GM23338 (cell line): ENCODE data around the gene DNAJC15. TPM values are rescaled to one million over a fixed set of nuclear protein-coding genes. Genes with fewer than 3 reads are reported as not detected.

Experiments used
- ATAC-seq: fragments of 200-7000 bp; cut with Tn5 transposase; 3 replicates; pipeline ENCODE4 v1.9.1; 2020
- DNase-seq: peaks from one replicate; pipeline ENCODE4 v3.0.0-alpha.2; 2015; ENCODE audit warnings: low spot score
- H2AFZ ChIP-seq: fragments of 200-600 bp; sonication (generic); 2 replicates; pipeline ENCODE4 v1.8.0; 2016; ENCODE audit warnings: antibody characterized with exemption, mild to moderate bottlenecking, moderate library complexity
- H3F3A ChIP-seq: fragments of 200-600 bp; sonication (generic); replicated peaks from 2 replicates; pipeline ENCODE4 v1.8.0; 2017; ENCODE audit warnings: antibody characterized with exemption, mixed run types, low read depth
- H3K27ac ChIP-seq: fragments of 200-600 bp; sonication (generic); 2 replicates; pipeline ENCODE4 v1.6.1; 2016; ENCODE audit warnings: low read depth
- H3K27me3 ChIP-seq: fragments of 200-600 bp; sonication (generic); 2 replicates; pipeline ENCODE4 v1.8.0; 2016; ENCODE audit warnings: mild to moderate bottlenecking, mixed run types, moderate library complexity; ENCODE audit not compliant: insufficient read depth
- H3K36me3 ChIP-seq: fragments of 200-600 bp; sonication (generic); 2 replicates; pipeline ENCODE4 v1.8.0; 2016; ENCODE audit warnings: mild to moderate bottlenecking; ENCODE audit not compliant: insufficient read depth
- H3K4me1 ChIP-seq: fragments of 200-600 bp; sonication (generic); 2 replicates; pipeline ENCODE4 v1.8.0; 2016; ENCODE audit warnings: mild to moderate bottlenecking, moderate library complexity; ENCODE audit not compliant: insufficient read depth
- H3K4me2 ChIP-seq: fragments of 200-600 bp; sonication (generic); 2 replicates; pipeline ENCODE4 v1.7.1; 2017; ENCODE audit warnings: mixed run types
- H3K4me3 ChIP-seq: fragments of 200-600 bp; sonication (generic); 2 replicates; pipeline ENCODE4 v1.6.1; 2016; ENCODE audit warnings: mixed run types
- H3K79me2 ChIP-seq: fragments of 200-600 bp; sonication (generic); replicated peaks from 2 replicates; pipeline ENCODE4 v1.8.0; 2017; ENCODE audit warnings: mild to moderate bottlenecking; ENCODE audit not compliant: insufficient read depth
- H3K9me2 ChIP-seq: fragments of 200-600 bp; sonication (generic); 2 replicates; pipeline ENCODE4 v1.8.0; 2017; ENCODE audit not compliant: insufficient read depth
- H4K20me1 ChIP-seq: fragments of 200-600 bp; sonication (generic); replicated peaks from 2 replicates; pipeline ENCODE4 v1.8.0; 2017; ENCODE audit warnings: mild to moderate bottlenecking; ENCODE audit not compliant: insufficient read depth
- H3K27ac Mint-ChIP-seq: 2 replicates; pipeline ENCODE4 v1.8.0; 2020; ENCODE audit warnings: inconsistent platforms, mild to moderate bottlenecking, moderate library complexity, mixed read lengths
- H3K27me3 Mint-ChIP-seq: 3 replicates; pipeline ENCODE4 v1.8.0; 2022; ENCODE audit warnings: low read depth, mild to moderate bottlenecking, moderate library complexity, mixed read lengths, inconsistent platforms; ENCODE audit not compliant: insufficient read depth, poor library complexity
- H3K36me3 Mint-ChIP-seq: 3 replicates; pipeline ENCODE4 v1.8.0; 2021; ENCODE audit warnings: low read depth, mild to moderate bottlenecking, inconsistent platforms, moderate library complexity, mixed read lengths
- H3K4me1 Mint-ChIP-seq: 3 replicates; pipeline ENCODE4 v1.8.0; 2020; ENCODE audit warnings: mild to moderate bottlenecking, inconsistent platforms, mixed read lengths
- H3K4me3 Mint-ChIP-seq: 3 replicates; pipeline ENCODE4 v1.8.0; 2021; ENCODE audit warnings: moderate library complexity, mild to moderate bottlenecking, inconsistent platforms, mixed read lengths
- H3K9me3 Mint-ChIP-seq: 3 replicates; pipeline ENCODE4 v1.8.0; 2020; ENCODE audit warnings: moderate library complexity, mild to moderate bottlenecking, inconsistent platforms, mixed read lengths
- CREB1 ChIP-seq: fragments of 250-450 bp; sonication (Bioruptor Pico); IDR thresholded peaks from 2 replicates; pipeline ENCODE4 v1.5.0; 2020; ENCODE audit warnings: low read depth, mild to moderate bottlenecking, moderate library complexity
- CTCF ChIP-seq, 2 experiments: fragments of 200-600 bp in 1 of 2; sonication (generic) in 1 of 2; conservative IDR thresholded peaks; 2 replicates each; pipeline versions ENCODE4 v1.5.1 to v1.6.1; 2016 to 2017; ENCODE audit warnings: antibody characterized with exemption in 2 of 2, low read depth in 2 of 2, mild to moderate bottlenecking in 2 of 2, moderate library complexity in 1 of 2
- ETS1 ChIP-seq: IDR thresholded peaks from 2 replicates; pipeline ENCODE4 v1.6.1; 2016; ENCODE audit warnings: antibody characterized with exemption
- EZH2 ChIP-seq: fragments of 200-600 bp; sonication (generic); IDR thresholded peaks from one replicate; pipeline ENCODE4 v1.8.0; 2017; ENCODE audit warnings: antibody characterized with exemption, mild to moderate bottlenecking, low read depth; ENCODE audit not compliant: unreplicated experiment
- EZH2phosphoT487 ChIP-seq: fragments of 200-600 bp; sonication (generic); IDR thresholded peaks from one replicate; pipeline ENCODE4 v1.8.1; 2018; ENCODE audit warnings: antibody characterized with exemption; ENCODE audit not compliant: unreplicated experiment
- JUNB ChIP-seq: IDR thresholded peaks from one replicate; pipeline ENCODE4 v1.6.1; 2016; ENCODE audit warnings: antibody characterized with exemption; ENCODE audit not compliant: unreplicated experiment
- NANOG ChIP-seq: IDR thresholded peaks from 2 replicates; pipeline ENCODE4 v1.6.1; 2016; ENCODE audit warnings: antibody characterized with exemption, borderline replicate concordance
- POLR2AphosphoS5 ChIP-seq: IDR thresholded peaks from 2 replicates; pipeline ENCODE4 v1.6.1; 2016; ENCODE audit warnings: antibody characterized with exemption, low read depth
- REST ChIP-seq: IDR thresholded peaks from one replicate; pipeline ENCODE4 v1.6.1; 2018; ENCODE audit warnings: antibody characterized with exemption; ENCODE audit not compliant: unreplicated experiment
- STAT1 ChIP-seq: IDR thresholded peaks from one replicate; pipeline ENCODE4 v1.6.1; 2016; ENCODE audit warnings: antibody characterized with exemption; ENCODE audit not compliant: unreplicated experiment
- ZNF114 ChIP-seq: fragments of 250-450 bp; sonication (Bioruptor Pico); IDR thresholded peaks from 2 replicates; pipeline ENCODE4 v1.5.0; 2020; ENCODE audit warnings: mild to moderate bottlenecking, moderate library complexity
- ZNF331 ChIP-seq: fragments of 250-450 bp; sonication (Bioruptor Pico); IDR thresholded peaks from 2 replicates; pipeline ENCODE4 v1.5.0; 2020; ENCODE audit warnings: low read depth, mild to moderate bottlenecking, moderate library complexity
- ZNF462 ChIP-seq: fragments of 250-450 bp; sonication (Bioruptor Pico); IDR thresholded peaks from 2 replicates; pipeline ENCODE4 v1.5.0; 2020; ENCODE audit warnings: mild to moderate bottlenecking, moderate library complexity
- polyA plus RNA-seq: library from polyadenylated mRNA; unstranded; fragments of >200 nt; fragmentation: Nextera tagmentation; extraction: Ambion mirVana; gene quantifications from 2 replicates; pipeline ENCODE4 v1.2.1, GENCODE V29; 2016
- total RNA-seq: library from RNA; depleted of rRNA; stranded (reverse); fragments of >200 nt; shearing (Covaris generic); gene quantifications from 2 replicates; pipeline ENCODE4 v1.2.3, GENCODE V29; 2014

DNAJC15 gene
- total and polyA plus RNA-seq, 2 experiments from 2014 or later = 11.4 to 80.4 TPM

- Histone ChIP-seq H2AFZ (no peak overlapping the region), H3K27ac (no peak overlapping the region), H3K9me2 (no peaks in the 10 kb centered on the region), H3K36me3 (no peaks in the 10 kb centered on the region), H3K4me3 (no peak overlapping the region), H3F3A (no peaks in the 10 kb centered on the region), H4K20me1 (no peaks in the 10 kb centered on the region), H3K4me2 (no peak overlapping the region), H3K4me1 (no peaks in the 10 kb centered on the region), H3K79me2 (no peaks in the 10 kb centered on the region), H3K27me3 (no peaks in the 10 kb centered on the region)
- H3K4me1 Mint-ChIP-seq = peaks cover 7% of the 10 kb centered on the region; the same call in 1 of the 3 replicates
- TF ChIP-seq CTCF (conservative IDR thresholded peaks at IDR 0.05; ENCODE audit: low read depth in 2 of 2) (no peak), REST (no peak), NANOG (no peak), ETS1 (no peak), EZH2 (no peak), ZNF114 (CRISPR knock-in tag) (no peak), CREB1 (CRISPR knock-in tag) (no peak), POLR2AphosphoS5 (no peak), ZNF331 (CRISPR knock-in tag) (no peak), STAT1 (no peak), EZH2phosphoT487 (no peak), JUNB (no peak), ZNF462 (CRISPR knock-in tag) (no peak)
- H3K36me3 Mint-ChIP-seq = no peaks in the 10 kb centered on the region
- ATAC-seq (no peak), DNase-seq (no peak)
- no peaks in the 10 kb centered on the region for H3K9me3 Mint-ChIP-seq
- no peak overlapping the region for H3K27ac Mint-ChIP-seq
- H3K27me3 Mint-ChIP-seq = no peaks in the 10 kb centered on the region
- no peak overlapping the region for H3K4me3 Mint-ChIP-seq
Observed at GRCh38 chr13:43107780-43108179, 84.4 kb downstream of the DNAJC15 start.
